KOPT-K1 (cell line): ENCODE results near the gene CRYBA1.
A peak's percentile ranks its signal among the peaks of the same experiment; 100 is the strongest.

ENCODE experiments used
- H3K27ac ChIP-seq: fragments of 200-600 bp; sonication (generic); 2 replicates; pipeline ENCODE4 v1.5.1; 2016; ENCODE audit warnings: antibody characterized with exemption, mild to moderate bottlenecking, low read depth, low read length; ENCODE audit not compliant: poor library complexity, severe bottlenecking
- H3K36me3 ChIP-seq: fragments of 200-600 bp; sonication (generic); 2 replicates; pipeline ENCODE4 v1.5.1; 2017; ENCODE audit warnings: antibody characterized with exemption, mild to moderate bottlenecking, low read length, moderate library complexity; ENCODE audit not compliant: insufficient read depth
- H3K9me3 ChIP-seq: fragments of 200-600 bp; sonication (generic); 2 replicates; pipeline ENCODE4 v1.5.1; 2017; ENCODE audit warnings: antibody characterized with exemption, low read length, mild to moderate bottlenecking; ENCODE audit not compliant: insufficient read depth, poor library complexity, severe bottlenecking

The CRYBA1 gene

GRCh38 chr17:29283961-29284360 is 37.3 kb downstream of the CRYBA1 start:
- Histone ChIP-seq H3K9me3 (no peaks in the 10 kb centered on the region), H3K36me3 (peaks cover 100% of the 10 kb centered on the region), H3K27ac (no peak overlapping the region)

GRCh38 chr17:29289852-29290251 is 43.2 kb downstream of the CRYBA1 start:
- Histone ChIP-seq H3K36me3 (peaks cover 60% of the 10 kb centered on the region), H3K27ac (no peak overlapping the region)

GRCh38 chr17:29291163-29291752 is 44.6 kb downstream of the CRYBA1 start:
- Histone ChIP-seq H3K27ac (peak overlapping the region; percentile 83), H3K9me3 (no peaks in the 10 kb centered on the region), H3K36me3 (peaks cover 46% of the 10 kb centered on the region)

More at GRCh38 chr17:29289852-29290251, 43.2 kb downstream of the CRYBA1 start:
- no peaks in the 10 kb centered on the region for H3K9me3 ChIP-seq

DNA sequence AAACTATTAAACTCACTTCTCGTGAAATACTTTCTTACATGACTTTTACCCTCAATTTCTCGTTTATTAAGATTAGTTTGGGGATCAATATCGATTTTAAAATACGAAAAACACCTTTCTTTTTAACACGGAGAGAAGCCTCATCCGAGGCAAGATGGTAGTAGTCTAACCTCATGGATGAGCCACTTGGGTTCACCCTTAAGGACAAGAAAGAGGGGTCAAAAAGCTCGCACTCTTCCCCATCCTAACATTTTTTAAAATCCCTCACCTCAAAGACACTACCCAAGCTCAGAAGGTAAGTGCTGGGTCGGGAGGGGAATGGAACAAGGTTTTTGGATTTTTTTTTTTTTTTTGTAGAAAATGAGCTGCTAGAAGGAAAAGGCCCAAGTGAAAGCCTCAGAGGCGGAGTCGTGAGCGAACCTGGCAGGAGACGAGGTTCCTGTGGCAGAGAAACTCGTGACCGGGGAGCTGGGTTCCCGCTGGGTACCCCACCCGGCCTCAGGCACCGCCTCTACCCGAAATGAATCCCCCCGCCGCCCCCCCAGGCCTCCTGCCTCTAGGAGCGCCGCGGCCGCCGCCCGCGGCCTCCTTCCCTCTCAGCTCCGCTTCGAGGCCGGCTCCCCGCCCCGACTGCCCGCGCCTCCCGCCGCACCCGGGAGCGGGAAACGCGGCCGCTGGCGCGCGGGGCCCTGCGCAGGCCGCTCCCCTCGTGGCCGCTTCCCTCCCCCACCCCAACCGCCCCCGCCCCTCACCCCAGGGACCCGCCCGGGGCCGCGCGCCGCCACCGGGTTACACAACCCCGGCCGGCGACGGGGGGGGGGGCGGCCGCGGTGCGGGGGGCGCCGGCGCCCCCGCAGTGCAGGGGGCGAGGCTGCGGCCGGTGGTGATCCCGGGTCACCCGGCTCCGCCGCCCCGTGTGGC is 45.7 kb downstream of the CRYBA1 start:
- H3K9me3 ChIP-seq, result no peaks in the 10 kb centered on the region
- H3K36me3 ChIP-seq, result peaks cover 36% of the 10 kb centered on the region
- peak overlapping the region; percentile 83 for H3K27ac ChIP-seq

- no peaks in the 10 kb centered on the region for H3K9me3 ChIP-seq
- peak overlapping the region; percentile 83 for H3K27ac ChIP-seq
- H3K36me3 ChIP-seq, result peaks cover 27% of the 10 kb centered on the region
Measured at GRCh38 chr17:29292992-29293889, 46.6 kb downstream of the CRYBA1 start.

DNA sequence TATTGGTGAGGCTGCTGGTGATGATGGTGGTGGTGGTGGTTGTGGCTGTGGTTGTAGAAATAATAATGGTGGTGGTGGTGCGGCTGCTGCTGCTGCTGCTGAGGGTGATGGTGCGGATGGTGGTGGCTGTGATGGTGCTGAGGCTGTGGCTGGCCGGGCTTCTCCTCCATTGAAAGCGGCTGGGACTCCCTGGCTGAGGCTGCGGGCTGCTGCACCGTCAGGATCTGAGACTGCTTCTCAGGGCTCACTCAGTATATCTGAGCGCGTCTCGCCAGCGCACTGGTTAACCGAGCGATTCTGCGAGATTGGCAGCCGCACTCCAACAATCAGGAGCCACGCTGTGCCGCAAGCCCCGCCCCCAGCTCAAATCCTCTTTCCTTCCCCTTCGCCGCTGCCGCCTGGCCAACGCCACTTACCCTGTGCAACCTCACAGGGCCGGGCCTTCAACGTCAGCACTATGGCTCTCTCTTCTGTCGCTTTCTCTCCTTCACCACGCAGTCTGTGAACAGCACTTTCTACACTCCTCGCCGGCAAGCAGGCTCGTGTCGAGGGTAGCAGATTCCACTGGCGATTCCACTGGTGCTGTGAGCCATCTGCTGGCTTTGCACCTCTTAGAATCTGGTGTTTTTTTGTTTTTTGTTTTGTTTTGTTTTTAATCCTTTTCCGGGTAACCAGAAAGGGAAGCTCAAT is 47.4 kb downstream of the CRYBA1 start, which contains the start of gene NUFIP2:
TSS of gene NUFIP2 (minus strand) at position 259 of the 690 bp plus-strand sequence. CDS start at position 170, 89 bp downstream.
- peak within 1 kb of the TSS; percentile 83 for H3K27ac ChIP-seq
- no peaks in the 10 kb centered on the region for H3K9me3 ChIP-seq
- H3K36me3 ChIP-seq, result peaks cover 19% of the 10 kb centered on the region

- no peaks in the 10 kb centered on the region for H3K9me3 ChIP-seq
- peaks cover 14% of the 10 kb centered on the region for H3K36me3 ChIP-seq
- peak overlapping the region; percentile 83 for H3K27ac ChIP-seq
Measured at GRCh38 chr17:29294580-29294900, 47.9 kb downstream of the CRYBA1 start.

GRCh38 chr17:29295420-29295819 is 48.8 kb downstream of the CRYBA1 start:
- Histone ChIP-seq H3K36me3 (peaks cover 5% of the 10 kb centered on the region), H3K27ac (no peak overlapping the region), H3K9me3 (no peaks in the 10 kb centered on the region)

DNA sequence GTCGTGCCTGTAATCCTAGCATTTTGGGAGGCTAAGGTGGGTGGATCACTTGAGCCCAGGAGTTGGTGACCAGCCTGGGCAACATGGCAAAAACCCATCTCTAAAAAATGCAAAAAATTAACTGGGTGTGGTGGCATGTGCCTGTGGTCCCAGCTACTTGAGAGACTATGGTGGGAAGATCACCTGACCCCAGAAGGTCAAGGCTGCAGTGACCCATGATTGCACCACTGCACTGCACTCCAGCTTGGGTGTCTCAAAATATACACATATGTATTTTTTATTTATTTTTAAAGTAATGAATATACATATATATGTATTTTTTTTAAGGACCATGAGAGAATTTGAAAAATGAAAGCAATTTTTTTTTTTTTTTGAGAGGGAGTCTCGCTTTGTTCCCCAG is 52.4 kb downstream of the CRYBA1 start:
- H3K9me3 ChIP-seq, result no peaks in the 10 kb centered on the region
- no peaks in the 10 kb centered on the region for H3K36me3 ChIP-seq
- H3K27ac ChIP-seq, result no peak overlapping the region

DNA sequence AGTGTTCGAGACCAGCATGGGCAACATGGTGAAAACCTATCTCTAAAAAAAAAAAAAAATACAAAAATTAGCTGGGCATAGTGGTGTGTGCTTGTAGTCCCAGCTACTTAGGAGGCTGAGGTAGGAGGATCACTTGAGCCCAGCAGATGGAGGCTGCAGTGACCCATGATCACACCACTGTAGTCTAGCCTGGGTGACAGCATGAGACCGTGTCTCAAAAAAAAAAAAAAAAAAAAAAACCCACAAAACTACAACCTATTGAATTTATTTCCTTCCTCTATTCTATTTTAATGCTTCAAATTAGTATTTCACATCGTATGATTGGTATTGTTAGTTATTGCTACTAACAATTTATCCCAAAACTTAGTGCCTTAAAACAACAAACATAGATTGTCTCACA is 56.7 kb downstream of the CRYBA1 start:
- Histone ChIP-seq H3K27ac (no peak overlapping the region), H3K36me3 (no peaks in the 10 kb centered on the region), H3K9me3 (no peaks in the 10 kb centered on the region)
